GM10248 (cell line): ENCODE measurements around the gene CIAO3.

Source experiments
- CTCF ChIA-PET: fragments of 300-600 bp; sonication (Branson Sonifier 250); formaldehyde crosslinking; extraction: SDS; loops from one replicate; lab custom pipeline; 2021; ENCODE audit warnings: antibody characterized with exemption; lab: Yijun Ruan, JAX
- POLR2A ChIA-PET: fragments of 350-650 bp; sonication (Branson Sonifier 250); formaldehyde crosslinking; extraction: SDS; loops from one replicate; lab custom pipeline; 2020; ENCODE audit warnings: antibody characterized with exemption; lab: Yijun Ruan, JAX
- DNase-seq: peaks from one replicate; pipeline ENCODE4 v3.0.0; 2012; ENCODE audit errors: extremely low spot score
- TF ChIP-seq, protein P1 (sequence below): IDR thresholded peaks from 2 replicates; pipeline ENCODE4 v1.5.1; 2012; ENCODE audit warnings: mild to moderate bottlenecking, low read depth; ENCODE audit errors: extremely low read depth, missing control alignments, control extremely low read depth

CIAO3 gene

DNA sequence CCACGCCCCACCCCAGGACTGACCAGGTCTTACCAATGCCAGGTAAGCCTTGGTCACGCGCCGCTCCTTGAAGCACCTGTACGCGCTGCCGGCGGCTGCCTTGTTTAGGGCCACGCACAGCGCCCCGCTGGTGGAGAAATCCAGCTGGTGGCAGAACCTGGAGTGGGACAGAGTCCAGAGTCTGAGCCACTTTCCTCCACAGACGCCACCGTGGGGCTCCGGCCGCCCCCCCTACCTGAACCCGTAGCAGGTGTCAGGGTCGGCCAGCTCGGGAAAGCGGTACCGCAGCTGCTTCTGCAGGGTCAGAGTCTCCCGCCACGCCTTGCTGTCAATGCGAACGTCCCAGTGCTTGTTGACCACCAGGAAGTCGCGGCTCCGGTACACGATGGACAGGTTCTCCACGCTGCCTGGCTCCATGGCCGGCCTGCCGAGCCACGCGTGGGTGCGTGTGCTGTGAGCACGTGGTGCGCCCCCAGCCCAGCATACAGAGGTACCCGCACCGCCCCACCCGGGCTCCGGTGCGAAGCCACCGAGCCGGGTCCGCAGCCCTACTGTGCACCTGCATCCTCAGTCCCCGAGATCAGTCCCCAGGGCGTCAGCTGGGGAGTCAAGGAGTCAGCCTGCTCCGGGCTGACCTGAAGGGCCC lies 46.6 kb upstream of the CIAO3 start:
- no peak for DNase-seq
- TF ChIP-seq, protein P1, sequence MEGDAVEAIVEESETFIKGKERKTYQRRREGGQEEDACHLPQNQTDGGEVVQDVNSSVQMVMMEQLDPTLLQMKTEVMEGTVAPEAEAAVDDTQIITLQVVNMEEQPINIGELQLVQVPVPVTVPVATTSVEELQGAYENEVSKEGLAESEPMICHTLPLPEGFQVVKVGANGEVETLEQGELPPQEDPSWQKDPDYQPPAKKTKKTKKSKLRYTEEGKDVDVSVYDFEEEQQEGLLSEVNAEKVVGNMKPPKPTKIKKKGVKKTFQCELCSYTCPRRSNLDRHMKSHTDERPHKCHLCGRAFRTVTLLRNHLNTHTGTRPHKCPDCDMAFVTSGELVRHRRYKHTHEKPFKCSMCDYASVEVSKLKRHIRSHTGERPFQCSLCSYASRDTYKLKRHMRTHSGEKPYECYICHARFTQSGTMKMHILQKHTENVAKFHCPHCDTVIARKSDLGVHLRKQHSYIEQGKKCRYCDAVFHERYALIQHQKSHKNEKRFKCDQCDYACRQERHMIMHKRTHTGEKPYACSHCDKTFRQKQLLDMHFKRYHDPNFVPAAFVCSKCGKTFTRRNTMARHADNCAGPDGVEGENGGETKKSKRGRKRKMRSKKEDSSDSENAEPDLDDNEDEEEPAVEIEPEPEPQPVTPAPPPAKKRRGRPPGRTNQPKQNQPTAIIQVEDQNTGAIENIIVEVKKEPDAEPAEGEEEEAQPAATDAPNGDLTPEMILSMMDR: no peak
- ChIA-PET CTCF (interaction anchor here (9.6 kb wide), 1 partner anchor 74 kb away, joined by 169 read pairs; the partner anchor contains the start of gene METRN), POLR2A (interaction anchor here (0.6 kb wide), 1 partner anchor 20 kb away, joined by 3 read pairs; no protein-coding TSS in a partner anchor)

DNA sequence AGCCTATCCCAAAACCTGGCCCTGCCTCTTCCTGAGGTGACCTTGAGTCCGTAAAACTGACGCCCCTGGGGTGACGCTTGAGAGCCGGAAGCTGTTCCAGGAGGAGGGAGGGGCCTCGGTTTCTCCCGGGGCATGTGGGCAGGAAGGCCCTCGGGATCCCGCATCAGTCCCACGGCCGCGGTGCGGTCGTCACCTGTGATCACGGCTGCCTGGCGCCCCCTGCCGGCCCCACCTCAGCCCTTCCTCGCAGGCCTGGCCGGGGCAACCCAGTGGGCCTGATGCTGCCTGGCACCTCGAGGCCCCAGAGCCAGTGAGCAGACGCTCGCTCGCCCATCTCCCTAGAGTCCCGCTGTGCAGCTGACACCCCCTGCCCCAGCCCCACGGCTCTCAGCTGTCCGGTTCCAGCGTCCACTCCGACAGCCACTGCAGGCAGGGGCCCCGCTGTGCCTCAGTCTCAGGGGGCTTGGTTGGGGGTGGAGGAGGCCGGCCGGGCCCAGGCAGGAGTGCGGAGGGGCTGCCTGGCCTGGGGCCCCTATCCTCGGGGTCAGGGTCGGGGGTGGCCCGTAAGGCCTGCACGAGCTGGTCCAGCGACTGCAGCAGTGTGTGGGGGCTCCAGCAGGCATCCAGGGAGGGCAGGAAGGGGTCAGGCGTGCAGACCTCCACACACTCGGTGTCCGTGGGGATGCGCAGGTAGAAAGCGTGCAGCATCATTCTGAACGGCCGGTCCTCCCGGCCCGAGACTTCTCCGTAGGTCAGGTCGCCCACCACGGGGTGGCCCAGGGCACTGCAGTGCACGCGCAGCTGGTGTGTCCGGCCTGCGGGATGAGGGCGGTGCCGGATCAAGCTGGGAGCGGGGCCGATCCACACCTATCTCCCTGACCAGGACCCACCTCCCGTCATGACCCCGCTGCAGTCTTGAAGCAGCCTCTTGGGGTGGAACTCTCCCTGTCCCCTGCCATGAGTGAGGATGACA lies 45.1 kb upstream of the CIAO3 start:
- POLR2A ChIA-PET: no interaction called here
- TF ChIP-seq, protein P1: peak; percentile 90
- peak; percentile 80 for DNase-seq
- CTCF ChIA-PET: interaction anchor here (0.8 to 9.6 kb wide), 24 partner anchors 9 to 187 kb away, joined by 3 to 169 read pairs (median 5); partner anchors contain the start of genes CCDC78, CIAO3, GNG13 and METRN

DNA sequence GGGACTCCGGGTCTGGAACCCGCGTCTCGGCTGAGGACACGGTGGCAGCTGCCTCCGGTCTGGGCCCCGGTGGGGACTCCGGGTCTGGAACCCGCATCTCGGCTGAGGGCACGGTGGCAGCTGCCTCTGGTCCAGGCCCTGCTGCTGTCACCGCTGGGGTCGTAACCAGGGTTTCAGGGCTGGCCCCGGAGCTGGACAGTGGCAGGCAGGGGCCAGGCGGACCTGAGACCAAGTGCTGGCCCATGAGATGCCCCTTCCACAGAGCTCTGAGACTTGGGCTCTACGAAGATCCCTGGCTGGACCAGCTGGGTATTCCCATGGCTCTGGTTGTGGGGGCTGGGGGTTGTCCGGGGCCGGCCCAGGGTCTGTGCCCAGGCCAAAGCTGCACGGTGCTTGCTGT lies 43.6 kb upstream of the CIAO3 start:
- ChIA-PET POLR2A (no interaction called here), CTCF (interaction anchor here (0.9 to 9.6 kb wide), 22 partner anchors 8 to 395 kb away, joined by 3 to 169 read pairs (median 6); partner anchors contain the start of genes ANTKMT, CCDC78, CIAO3 and METRN)
- DNase-seq: no peak
- TF ChIP-seq, protein P1: no peak

DNA sequence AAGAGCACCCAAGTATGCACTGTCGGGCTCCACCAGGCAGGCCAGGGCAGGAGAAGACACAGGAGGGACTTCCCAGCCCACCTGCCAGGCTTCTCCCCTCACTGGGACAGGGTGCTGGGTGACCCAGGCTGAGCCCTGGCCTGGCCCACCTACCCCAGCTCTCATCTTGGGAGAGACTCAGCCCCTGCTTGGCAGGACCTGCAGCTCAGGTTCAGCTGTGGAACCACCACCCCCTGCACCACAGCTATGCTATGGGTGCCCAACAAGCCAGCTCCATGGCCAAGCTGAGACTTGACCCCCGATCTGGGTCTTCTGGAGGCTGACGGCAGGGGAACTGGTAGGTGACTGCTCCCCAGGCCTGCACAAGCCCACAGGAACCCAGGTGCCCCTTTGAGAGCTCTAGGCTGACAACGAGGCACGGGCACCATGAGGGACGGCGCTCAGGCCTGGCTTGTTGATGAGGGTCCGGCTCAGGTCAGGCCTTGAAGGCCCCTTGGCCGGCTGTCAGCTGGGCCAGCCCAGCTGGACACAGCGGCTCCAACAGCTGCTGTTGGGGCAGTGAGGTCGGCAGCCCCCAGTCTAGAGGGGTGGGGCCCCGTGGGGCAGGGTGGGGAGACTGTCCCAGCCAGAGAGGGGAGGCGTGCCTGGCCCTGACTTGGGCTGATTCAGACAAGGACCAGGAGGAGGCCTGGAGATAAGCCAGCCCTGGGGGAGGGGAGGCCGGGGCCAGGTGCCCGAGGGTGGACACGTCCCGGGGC lies 42.8 kb upstream of the CIAO3 start:
- TF ChIP-seq, protein P1: no peak
- no peak for DNase-seq
- ChIA-PET CTCF (interaction anchor here (0.7 to 9.6 kb wide), 6 partner anchors 11 to 70 kb away, joined by 3 to 169 read pairs (median 7); partner anchors contain the start of genes ANTKMT and METRN), POLR2A (no interaction called here)

DNA sequence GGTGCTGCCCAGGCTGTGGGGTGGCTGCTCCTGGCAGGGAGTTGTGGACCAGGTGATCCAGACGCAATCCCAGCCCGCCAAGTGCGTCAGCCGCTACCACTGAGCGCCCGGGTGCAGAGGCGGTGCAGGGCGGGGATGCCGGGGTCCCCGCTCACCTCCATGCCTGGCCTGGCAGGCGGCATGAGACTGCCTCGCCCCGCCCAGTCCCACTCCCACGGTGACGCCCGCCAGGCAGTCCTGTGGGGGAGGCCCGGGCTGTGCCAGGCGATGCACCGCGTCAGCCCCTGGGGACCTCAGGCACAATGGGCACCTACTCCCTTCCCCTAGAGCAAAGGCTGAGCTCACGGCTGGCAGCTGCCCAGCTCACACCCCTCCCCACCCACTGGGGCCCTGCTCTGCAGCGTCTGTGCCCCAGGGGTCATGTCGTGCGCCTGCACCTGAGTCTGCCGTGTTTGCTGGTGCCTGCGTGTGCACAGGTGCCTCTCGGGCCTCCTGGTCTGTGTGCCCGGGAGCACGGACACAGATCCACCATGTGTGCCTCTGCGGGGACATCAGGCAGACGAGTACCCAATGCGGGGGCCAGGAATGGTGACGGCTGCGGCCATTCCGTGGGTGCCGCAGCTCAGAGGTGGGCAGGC lies 42.1 kb upstream of the CIAO3 start:
- no peak for DNase-seq
- POLR2A ChIA-PET: no interaction called here
- CTCF ChIA-PET: interaction anchor here (0.7 to 9.6 kb wide), 3 partner anchors 62 to 70 kb away, joined by 3 to 169 read pairs (median 8); partner anchors contain the start of genes ANTKMT and METRN
- TF ChIP-seq, protein P1: no peak
